Fibroblast of lung (primary cell): ENCODE results near the gene GPR42.

ENCODE experiments used
- CTCF ChIP-seq, 2 donors: IDR thresholded peaks in 1 of 2; conservative IDR thresholded peaks in 1 of 2; 1 replicate in 1 of 2; 2 replicates in 1 of 2; pipeline ENCODE4 v1.5.1; 2011 to 2012; ENCODE audit warnings: low read length in 2 of 2, control low read depth in 1 of 2, inconsistent platforms in 1 of 2, low read depth in 1 of 2, mild to moderate bottlenecking in 1 of 2
- EZH2 ChIP-seq: IDR thresholded peaks from 2 replicates; pipeline ENCODE4 v1.5.1; 2012; ENCODE audit warnings: low read length, control low read depth, mild to moderate bottlenecking; ENCODE audit errors: missing control alignments

- TF ChIP-seq CTCF (conservative IDR thresholded peaks at IDR 0.05 in 1 of 2, IDR thresholded peaks at IDR 0.05 in 1 of 2; ENCODE audit: low read depth in 1 of 2, low read length in 2 of 2) = no peak
- TF ChIP-seq EZH2 = no peak
Observed at GRCh38 chr19:35416331-35416730, 45.5 kb downstream of the GPR42 start.
